OCI-LY3 (cell line): ENCODE data around the gene SERINC1.

Experiments used
- H2AFZ ChIP-seq: fragments of 200-600, 300-600 bp; shearing (Covaris generic); 2 replicates; pipeline ENCODE4 v1.6.0; 2014; ENCODE audit warnings: antibody characterized with exemption, low read depth, low read length
- H3K27ac ChIP-seq: fragments of 200-600, 300-600 bp; sonication (generic); 2 replicates; pipeline ENCODE4 v1.5.1; 2014; ENCODE audit warnings: mild to moderate bottlenecking, low read length, moderate library complexity, mixed read lengths
- H3K27me3 ChIP-seq: fragments of 200-600, 300-600 bp; sonication (generic); 2 replicates; pipeline ENCODE4 v1.6.1; 2014; ENCODE audit warnings: low read depth, low read length, mixed read lengths
- H3K36me3 ChIP-seq: fragments of 200-600, 300-600 bp; sonication (generic); replicated peaks from 2 replicates; pipeline ENCODE3; 2014; ENCODE audit warnings: low read depth, low read length, mixed read lengths
- H3K4me1 ChIP-seq: fragments of 300-600, 200-600 bp; sonication (generic); 2 replicates; pipeline ENCODE4 v1.6.1; 2014; ENCODE audit warnings: low read length, mixed read lengths
- H3K4me2 ChIP-seq: fragments of 200-600, 300-600 bp; sonication (generic); 2 replicates; pipeline ENCODE4 v1.6.1; 2014; ENCODE audit warnings: low read length, mixed read lengths
- H3K4me3 ChIP-seq: fragments of 300-600, 200-600 bp; sonication (generic); 2 replicates; pipeline ENCODE4 v1.5.1; 2014; ENCODE audit warnings: antibody characterized with exemption, mild to moderate bottlenecking, low read length, moderate library complexity
- H3K79me2 ChIP-seq: fragments of 300-600, 200-600 bp; shearing (Covaris generic); 2 replicates; pipeline ENCODE4 v1.6.1; 2014; ENCODE audit warnings: mild to moderate bottlenecking, low read length, mixed read lengths
- H3K9ac ChIP-seq: fragments of 300-600, 200-600 bp; shearing (Covaris generic); 2 replicates; pipeline ENCODE4 v1.6.0; 2014; ENCODE audit warnings: mild to moderate bottlenecking, low read length, moderate library complexity
- H3K9me3 ChIP-seq: fragments of 200-600, 300-600 bp; shearing (Covaris generic); 2 replicates; pipeline ENCODE4 v1.6.1; 2014; ENCODE audit warnings: low read length, mixed read lengths; ENCODE audit not compliant: insufficient read depth
- H4K20me1 ChIP-seq: fragments of 200-600, 300-600 bp; sonication (generic); 2 replicates; pipeline ENCODE4 v1.6.1; 2016; ENCODE audit warnings: low read length, mixed read lengths; ENCODE audit not compliant: insufficient read depth
- EZH2phosphoT487 ChIP-seq: fragments of 200-600 bp; shearing (Covaris generic); IDR thresholded peaks from 2 replicates; pipeline ENCODE4 v1.6.1; 2018; ENCODE audit warnings: antibody characterized with exemption, mixed run types, low read depth
- TF ChIP-seq, protein P1 (sequence below): fragments of 200-600, 300-600 bp; sonication (generic); IDR thresholded peaks from 2 replicates; pipeline ENCODE4 v1.5.1; 2014; ENCODE audit warnings: antibody characterized with exemption, low read length, low read depth

Gene SERINC1

DNA sequence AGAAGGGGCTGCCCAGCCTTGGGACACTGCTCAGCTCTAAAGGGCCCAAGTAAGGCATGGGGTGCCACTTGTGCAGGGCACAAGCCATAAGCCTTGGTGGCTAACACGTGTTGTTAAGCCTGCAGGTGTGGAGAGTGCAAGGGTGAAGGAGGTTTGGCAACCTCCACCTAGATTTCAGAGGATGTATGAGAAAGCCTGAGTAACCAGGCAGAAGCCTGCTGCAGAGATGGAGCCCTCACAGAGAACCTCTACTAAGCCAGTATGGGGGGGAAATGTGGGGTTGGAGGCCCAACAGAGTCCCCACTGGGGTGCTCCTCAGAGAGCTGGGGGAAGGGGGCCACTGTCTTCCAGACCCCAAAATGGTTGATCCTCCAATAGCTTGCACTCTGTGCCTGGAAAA is 32.6 kb downstream of the SERINC1 start:
- no peaks in the 10 kb centered on the region for H3K79me2 ChIP-seq
- H3K4me3 ChIP-seq, result no peak overlapping the region
- H3K27me3 ChIP-seq, result no peaks in the 10 kb centered on the region
- H3K9me3 ChIP-seq, result no peaks in the 10 kb centered on the region
- H2AFZ ChIP-seq, result no peak overlapping the region
- H3K4me2 ChIP-seq, result no peak overlapping the region
- H3K36me3 ChIP-seq, result peaks cover 52% of the 10 kb centered on the region
- H3K4me1 ChIP-seq, result no peaks in the 10 kb centered on the region
- no peak overlapping the region for H3K27ac ChIP-seq
- H4K20me1 ChIP-seq, result no peaks in the 10 kb centered on the region
- no peak overlapping the region for H3K9ac ChIP-seq
- TF ChIP-seq EZH2phosphoT487, result no peak

DNA sequence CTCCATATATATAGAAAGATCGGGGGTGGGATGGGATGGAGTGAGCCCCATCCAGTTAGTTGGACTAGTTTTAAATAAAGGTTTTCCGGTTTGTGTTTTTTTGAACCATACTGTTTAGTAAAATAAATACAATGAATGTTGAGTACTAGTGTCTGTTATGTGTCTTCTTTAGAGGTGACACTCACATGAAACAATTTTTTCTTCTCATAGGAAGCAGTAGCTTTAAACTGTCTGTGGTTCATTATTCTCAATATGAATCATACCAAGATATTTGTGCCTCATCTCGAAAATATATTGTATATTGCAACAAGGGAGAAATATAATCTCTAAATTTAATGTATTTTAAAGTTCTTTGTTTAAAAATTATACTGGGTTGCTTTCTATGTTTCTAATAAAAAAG is 38.8 kb downstream of the SERINC1 start:
- Histone ChIP-seq H3K27me3 (no peaks in the 10 kb centered on the region), H3K4me3 (no peak overlapping the region), H3K4me1 (peaks cover 4% of the 10 kb centered on the region; the same call in 1 of the 2 replicates), H2AFZ (no peak overlapping the region), H3K9ac (no peak overlapping the region), H3K4me2 (no peak overlapping the region), H3K79me2 (no peaks in the 10 kb centered on the region), H3K27ac (no peak overlapping the region), H3K36me3 (peaks cover 36% of the 10 kb centered on the region), H4K20me1 (no peaks in the 10 kb centered on the region), H3K9me3 (no peaks in the 10 kb centered on the region)
- no peak for TF ChIP-seq EZH2phosphoT487
- TF ChIP-seq, protein P1, sequence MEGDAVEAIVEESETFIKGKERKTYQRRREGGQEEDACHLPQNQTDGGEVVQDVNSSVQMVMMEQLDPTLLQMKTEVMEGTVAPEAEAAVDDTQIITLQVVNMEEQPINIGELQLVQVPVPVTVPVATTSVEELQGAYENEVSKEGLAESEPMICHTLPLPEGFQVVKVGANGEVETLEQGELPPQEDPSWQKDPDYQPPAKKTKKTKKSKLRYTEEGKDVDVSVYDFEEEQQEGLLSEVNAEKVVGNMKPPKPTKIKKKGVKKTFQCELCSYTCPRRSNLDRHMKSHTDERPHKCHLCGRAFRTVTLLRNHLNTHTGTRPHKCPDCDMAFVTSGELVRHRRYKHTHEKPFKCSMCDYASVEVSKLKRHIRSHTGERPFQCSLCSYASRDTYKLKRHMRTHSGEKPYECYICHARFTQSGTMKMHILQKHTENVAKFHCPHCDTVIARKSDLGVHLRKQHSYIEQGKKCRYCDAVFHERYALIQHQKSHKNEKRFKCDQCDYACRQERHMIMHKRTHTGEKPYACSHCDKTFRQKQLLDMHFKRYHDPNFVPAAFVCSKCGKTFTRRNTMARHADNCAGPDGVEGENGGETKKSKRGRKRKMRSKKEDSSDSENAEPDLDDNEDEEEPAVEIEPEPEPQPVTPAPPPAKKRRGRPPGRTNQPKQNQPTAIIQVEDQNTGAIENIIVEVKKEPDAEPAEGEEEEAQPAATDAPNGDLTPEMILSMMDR, result no peak

DNA sequence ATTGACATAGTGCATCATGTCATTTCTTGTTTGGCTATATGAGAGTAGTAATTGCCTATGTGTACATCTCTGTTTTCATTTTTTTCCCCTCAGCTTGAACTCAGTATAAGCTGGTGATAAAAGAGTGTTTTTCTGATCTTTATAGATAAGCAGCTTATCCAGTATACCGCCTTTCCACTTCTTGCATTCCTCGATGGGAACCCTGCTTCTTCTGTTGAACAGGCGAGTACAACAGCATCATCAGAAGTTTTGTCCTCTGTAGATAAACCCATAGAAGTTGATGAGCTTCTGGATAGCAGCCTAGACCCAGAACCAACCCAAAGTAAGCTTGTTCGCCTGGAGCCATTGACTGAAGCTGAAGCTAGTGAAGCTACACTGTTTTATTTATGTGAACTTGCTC is 39.8 kb downstream of the SERINC1 start:
- Histone ChIP-seq H2AFZ (no peak overlapping the region), H3K79me2 (no peaks in the 10 kb centered on the region), H3K9ac (no peak overlapping the region), H3K27ac (no peak overlapping the region), H3K4me2 (no peak overlapping the region), H3K36me3 (peaks cover 27% of the 10 kb centered on the region), H3K9me3 (no peaks in the 10 kb centered on the region), H3K4me1 (peaks cover 4% of the 10 kb centered on the region; the same call in 1 of the 2 replicates), H3K27me3 (no peaks in the 10 kb centered on the region), H4K20me1 (no peaks in the 10 kb centered on the region), H3K4me3 (no peak overlapping the region)
- TF ChIP-seq EZH2phosphoT487, result no peak
- TF ChIP-seq, protein P1, result no peak

DNA sequence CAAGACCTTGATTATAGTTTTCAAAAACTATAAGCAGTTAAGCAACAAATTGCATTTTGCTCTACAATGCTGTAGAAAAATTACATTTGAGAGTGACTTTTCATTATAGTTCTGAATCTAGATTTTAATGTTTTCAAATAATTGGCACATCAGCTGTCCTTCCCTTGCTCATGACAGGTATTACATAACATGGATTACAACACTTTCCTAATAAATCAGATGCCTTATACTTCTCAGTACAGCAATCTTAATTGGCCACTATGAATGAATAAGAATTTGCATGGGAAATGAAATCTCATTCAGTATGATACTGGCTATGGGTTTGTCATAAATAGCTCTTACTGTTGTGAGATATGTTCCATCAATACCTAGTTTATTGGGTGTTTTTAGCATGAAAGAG is 42.3 kb downstream of the SERINC1 start:
- no peak overlapping the region for H3K4me3 ChIP-seq
- no peaks in the 10 kb centered on the region for H3K79me2 ChIP-seq
- H3K4me2 ChIP-seq, result no peak overlapping the region
- H4K20me1 ChIP-seq, result no peaks in the 10 kb centered on the region
- H3K9me3 ChIP-seq, result no peaks in the 10 kb centered on the region
- TF ChIP-seq EZH2phosphoT487, result no peak
- TF ChIP-seq, protein P1, result no peak
- H3K4me1 ChIP-seq, result peaks cover 4% of the 10 kb centered on the region; the same call in 1 of the 2 replicates
- H3K9ac ChIP-seq, result no peak overlapping the region
- H2AFZ ChIP-seq, result no peak overlapping the region
- H3K27me3 ChIP-seq, result no peaks in the 10 kb centered on the region
- H3K36me3 ChIP-seq, result peaks cover 27% of the 10 kb centered on the region
- no peak overlapping the region for H3K27ac ChIP-seq

DNA sequence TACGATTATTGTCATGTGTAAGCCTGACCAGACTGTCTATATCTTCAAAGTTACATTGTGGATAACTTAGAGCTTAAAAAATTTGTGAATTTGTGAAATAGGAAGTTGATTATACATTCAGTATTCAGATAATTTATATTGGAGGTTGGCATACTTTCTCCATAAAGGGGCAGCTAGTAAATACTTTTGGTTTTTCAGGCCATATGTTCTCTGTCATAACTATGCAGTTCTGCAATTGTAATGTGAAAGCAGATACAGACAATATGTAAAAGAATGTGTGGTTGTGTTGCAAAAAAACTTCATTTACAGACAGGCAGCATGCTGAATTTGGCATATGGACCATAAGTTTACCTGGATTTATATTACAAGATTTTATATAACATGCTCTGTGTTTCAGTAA is 42.8 kb downstream of the SERINC1 start:
- Histone ChIP-seq H2AFZ (no peak overlapping the region), H3K27ac (no peak overlapping the region), H3K4me1 (peaks cover 4% of the 10 kb centered on the region; the same call in 1 of the 2 replicates), H3K4me3 (no peak overlapping the region), H3K79me2 (no peaks in the 10 kb centered on the region), H3K9me3 (no peaks in the 10 kb centered on the region), H3K4me2 (no peak overlapping the region), H3K27me3 (no peaks in the 10 kb centered on the region), H3K36me3 (peaks cover 27% of the 10 kb centered on the region), H4K20me1 (no peaks in the 10 kb centered on the region), H3K9ac (no peak overlapping the region)
- TF ChIP-seq EZH2phosphoT487, result no peak
- TF ChIP-seq, protein P1, result no peak
